Stimulated activated CD8-positive, alpha-beta memory T cell treated with anti-CD3 and anti-CD28 coated beads, Interleukin-15, amount 100 ng/mL, for 4 hours (primary cell): ENCODE results near the gene DUSP22.

Experiments used
- DNase-seq, 2 donors: peaks; one replicate each; pipeline ENCODE4 v3.0.0-alpha.2; 2020; ENCODE audit warnings: low read depth in 2 of 2

DUSP22 gene

GRCh38 chr6:351867-352289 is 59.6 kb downstream of the DUSP22 start:
- DNase-seq, result no peak

GRCh38 chr6:352474-352873 is 60.2 kb downstream of the DUSP22 start:
- DNase-seq, result no peak

GRCh38 chr6:352896-353470 is 60.7 kb downstream of the DUSP22 start:
- DNase-seq, result no peak

GRCh38 chr6:353642-354614 is 61.6 kb downstream of the DUSP22 start:
- DNase-seq, result no peak

- no peak for DNase-seq
Observed at GRCh38 chr6:354631-355280, 62.5 kb downstream of the DUSP22 start.

GRCh38 chr6:355373-356208 is 63.3 kb downstream of the DUSP22 start:
- no peak for DNase-seq

GRCh38 chr6:356828-357251 is 64.6 kb downstream of the DUSP22 start:
- DNase-seq, result no peak

- no peak for DNase-seq
Observed at GRCh38 chr6:357261-357790, 65.0 kb downstream of the DUSP22 start.

- no peak for DNase-seq
Observed at GRCh38 chr6:357791-358341, 65.6 kb downstream of the DUSP22 start.

- no peak for DNase-seq
Observed at GRCh38 chr6:358432-358831, 66.1 kb downstream of the DUSP22 start.

- no peak for DNase-seq
Observed at GRCh38 chr6:358847-359246, 66.6 kb downstream of the DUSP22 start.

GRCh38 chr6:359261-360035 is 67.2 kb downstream of the DUSP22 start:
- DNase-seq, result no peak

- no peak for DNase-seq
Observed at GRCh38 chr6:360349-360748, 68.1 kb downstream of the DUSP22 start.

GRCh38 chr6:360764-361373 is 68.6 kb downstream of the DUSP22 start:
- DNase-seq, result no peak

- no peak for DNase-seq
Observed at GRCh38 chr6:361411-362132, 69.3 kb downstream of the DUSP22 start.

GRCh38 chr6:362231-362923 is 70.1 kb downstream of the DUSP22 start:
- no peak for DNase-seq

GRCh38 chr6:362924-363249 is 70.6 kb downstream of the DUSP22 start:
- no peak for DNase-seq

- DNase-seq, result no peak
Observed at GRCh38 chr6:363291-363690, 71.0 kb downstream of the DUSP22 start.

GRCh38 chr6:363909-364308 is 71.6 kb downstream of the DUSP22 start:
- DNase-seq, result no peak
